ENCODE data around the gene TEX10. TPM values are rescaled to one million over a fixed set of nuclear protein-coding genes. Genes with fewer than 3 reads are reported as not detected.
A peak's percentile ranks its signal among the peaks of the same experiment; 100 is the strongest.
"Not testable (repeated sequence)": the region's sequence is repeated elsewhere in the genome, so short reads cannot be mapped to it uniquely, and the experiment has no call there.

TEX10 gene
- polyA plus RNA-seq, 10 donors = 20.4 to 29.0 (median 23.9) TPM

GRCh38 chr9:100352201-100352726 lies 478 bp downstream of the TEX10 start:
- peak in 2 of 3 donors; percentile 19 to 35 for DNase-seq

DNA sequence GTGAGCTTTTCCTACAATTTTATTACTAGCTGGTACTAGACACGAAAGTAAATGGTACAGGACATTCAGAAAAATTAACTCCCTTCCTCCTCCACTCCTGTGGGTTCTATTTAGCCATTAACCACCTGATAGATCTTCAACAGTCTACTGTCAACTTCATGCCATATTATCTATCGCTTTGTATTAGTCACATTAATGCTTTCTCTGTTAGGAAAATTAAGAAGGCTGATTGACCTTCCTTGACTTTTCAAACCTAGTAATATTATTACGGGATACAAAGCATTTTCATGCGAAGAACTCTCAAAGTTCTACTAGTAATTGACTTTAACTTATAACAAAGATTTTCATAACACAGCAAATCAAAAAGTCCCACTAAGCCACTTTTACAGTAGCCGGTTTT lies 1.2 kb downstream of the TEX10 start:
- DNase-seq = no peak

DNA sequence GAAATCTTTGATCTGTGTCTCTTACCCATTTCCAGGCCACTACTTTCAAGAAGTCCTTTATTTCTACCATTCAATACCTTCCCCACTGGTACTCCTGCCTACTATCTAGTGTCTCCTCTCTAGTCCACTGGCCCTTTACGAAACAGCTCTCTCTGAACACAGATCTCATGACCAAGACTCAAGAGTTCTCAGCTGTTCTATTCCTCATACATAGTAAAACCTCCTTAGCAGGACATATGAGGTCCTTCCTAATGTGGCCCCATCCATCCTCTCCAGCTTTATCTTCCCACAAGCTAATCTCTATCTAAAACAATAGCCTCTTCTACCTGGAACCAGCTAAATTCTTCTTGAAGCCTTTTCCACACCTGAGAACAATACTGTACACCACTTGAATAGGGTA lies 2.6 kb downstream of the TEX10 start:
- DNase-seq = no peak

- no peak for DNase-seq
Measured at GRCh38 chr9:100346836-100347235, 5.9 kb downstream of the TEX10 start.

DNA sequence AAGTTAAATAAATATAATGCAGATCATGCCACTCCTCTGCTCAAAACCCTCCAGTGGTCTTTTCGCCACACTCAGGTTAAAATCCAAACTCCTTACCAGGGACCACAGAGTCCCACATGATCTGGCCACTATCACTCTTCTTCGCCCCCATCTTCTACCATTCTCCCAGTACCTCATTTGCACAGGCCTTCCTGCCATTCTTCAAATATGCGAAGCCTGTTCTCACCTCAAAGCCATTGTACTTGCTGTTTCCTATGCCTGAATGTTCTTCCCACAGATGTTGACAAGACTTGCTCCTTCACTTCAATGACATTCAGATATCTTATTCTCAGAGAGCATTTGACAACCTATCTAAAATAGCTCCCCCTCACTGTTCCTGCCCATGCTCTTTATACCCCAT lies 10.9 kb downstream of the TEX10 start:
- no peak for DNase-seq

DNA sequence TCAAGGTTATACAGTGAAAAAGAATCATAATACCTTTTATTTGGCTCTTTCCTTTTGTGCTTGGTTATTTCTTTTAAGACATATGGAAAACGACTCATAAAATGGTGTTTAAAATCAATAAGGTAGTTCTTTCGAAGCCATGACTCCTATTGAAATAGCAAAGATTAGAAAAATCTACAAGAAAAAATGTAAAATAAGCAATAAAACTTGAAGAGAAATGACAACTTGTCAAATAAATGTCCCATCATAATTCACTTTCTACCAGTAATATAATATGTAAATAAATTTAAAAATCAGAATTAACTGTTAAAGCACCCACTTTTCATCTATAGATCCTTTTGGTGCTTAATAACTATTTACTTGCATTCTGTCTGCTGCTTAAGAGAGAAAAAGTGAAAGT lies 12.5 kb downstream of the TEX10 start:
- DNase-seq = no peak

DNA sequence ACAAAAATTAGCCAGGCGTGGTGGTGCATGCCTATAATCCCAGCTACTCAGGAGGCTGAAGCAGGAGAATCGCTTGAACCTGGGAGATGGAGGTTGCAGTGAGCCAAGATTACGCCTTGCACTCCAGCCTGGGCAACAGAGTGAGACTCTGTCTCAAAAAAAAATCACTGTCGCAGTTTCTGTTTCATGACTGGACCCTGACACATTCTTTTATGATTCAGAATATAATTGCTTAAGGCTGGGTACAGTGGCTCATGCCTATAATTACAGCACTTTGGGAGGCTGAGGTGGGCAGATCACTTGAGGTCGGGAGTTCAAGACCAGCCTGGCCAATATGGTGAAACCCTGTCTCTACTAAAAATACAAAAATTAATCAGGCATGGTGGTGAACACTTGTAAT lies 14.0 kb downstream of the TEX10 start:
- DNase-seq = not testable (repeated sequence)

- DNase-seq = peak; percentile 25 to 52 (median 26)
Measured at GRCh38 chr9:100324594-100325200, 28.0 kb downstream of the TEX10 start.

DNA sequence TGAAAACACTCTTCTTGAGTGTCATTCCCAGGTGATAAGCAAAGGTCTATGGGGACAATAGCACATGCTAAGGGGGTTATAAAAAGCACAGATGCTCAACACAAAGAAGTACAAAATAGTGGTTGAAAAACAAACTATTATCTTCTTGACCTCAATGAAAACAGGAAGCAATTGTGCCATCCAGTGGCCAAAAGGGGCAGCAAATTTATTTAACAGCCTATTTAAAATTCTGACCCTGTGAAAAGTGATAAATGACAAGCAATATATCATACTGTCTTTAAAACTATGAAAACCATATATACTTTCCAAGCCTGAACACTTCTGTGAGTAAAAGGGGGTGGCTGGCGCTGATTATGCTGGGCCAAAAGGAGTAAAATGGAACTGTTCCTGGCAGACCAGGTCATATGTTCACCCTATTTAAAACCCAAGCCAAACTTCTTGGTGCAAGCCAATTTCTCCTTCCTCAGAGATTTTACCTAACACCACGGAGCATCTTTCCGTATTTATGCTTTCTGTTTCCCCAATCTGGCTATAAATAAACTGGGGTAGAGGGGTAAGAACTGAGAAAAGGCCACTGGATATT lies 29.7 kb downstream of the TEX10 start:
- DNase-seq = peak; percentile 28 to 66 (median 35)

- DNase-seq = no peak
Measured at GRCh38 chr9:100317706-100318105, 35.0 kb downstream of the TEX10 start.

DNA sequence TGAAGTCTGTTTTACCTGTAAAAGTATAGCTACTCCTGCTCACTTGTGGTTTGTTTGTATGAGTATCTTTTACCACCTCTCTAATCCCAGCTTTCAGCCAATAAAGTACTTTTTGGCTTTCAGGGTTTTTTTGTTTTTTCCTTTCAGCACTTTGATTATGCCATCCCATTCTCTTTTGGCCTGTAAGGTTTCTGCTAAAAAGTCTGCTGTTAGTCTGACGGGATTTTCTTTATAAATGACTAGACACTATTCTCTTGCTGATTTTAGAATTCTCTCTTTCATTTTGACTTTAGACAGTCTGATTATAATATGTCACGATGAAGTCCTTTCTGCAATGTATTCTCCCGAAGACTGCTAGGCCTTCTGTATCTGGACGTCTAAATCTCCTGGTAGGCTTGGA lies 37.2 kb downstream of the TEX10 start:
- no peak for DNase-seq

DNA sequence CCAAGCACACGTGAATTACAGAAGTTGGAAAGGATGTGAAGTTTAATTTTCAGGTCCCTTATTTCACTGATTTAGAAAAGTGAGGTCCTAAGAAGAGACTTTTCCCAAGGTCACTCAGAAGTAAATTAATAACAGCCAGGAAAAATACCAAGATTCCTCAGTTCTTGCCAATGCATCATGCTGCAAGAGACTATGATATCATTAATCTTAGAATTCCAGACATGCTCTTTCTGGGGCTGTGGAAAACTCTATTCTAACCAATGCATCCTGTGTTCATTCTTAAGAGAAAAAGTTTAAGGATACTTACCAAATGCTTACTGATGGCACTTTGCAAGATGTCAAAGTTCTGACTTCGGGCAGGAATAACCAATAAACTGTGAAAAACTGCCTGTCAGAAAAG lies 42.8 kb downstream of the TEX10 start:
- no peak for DNase-seq

DNA sequence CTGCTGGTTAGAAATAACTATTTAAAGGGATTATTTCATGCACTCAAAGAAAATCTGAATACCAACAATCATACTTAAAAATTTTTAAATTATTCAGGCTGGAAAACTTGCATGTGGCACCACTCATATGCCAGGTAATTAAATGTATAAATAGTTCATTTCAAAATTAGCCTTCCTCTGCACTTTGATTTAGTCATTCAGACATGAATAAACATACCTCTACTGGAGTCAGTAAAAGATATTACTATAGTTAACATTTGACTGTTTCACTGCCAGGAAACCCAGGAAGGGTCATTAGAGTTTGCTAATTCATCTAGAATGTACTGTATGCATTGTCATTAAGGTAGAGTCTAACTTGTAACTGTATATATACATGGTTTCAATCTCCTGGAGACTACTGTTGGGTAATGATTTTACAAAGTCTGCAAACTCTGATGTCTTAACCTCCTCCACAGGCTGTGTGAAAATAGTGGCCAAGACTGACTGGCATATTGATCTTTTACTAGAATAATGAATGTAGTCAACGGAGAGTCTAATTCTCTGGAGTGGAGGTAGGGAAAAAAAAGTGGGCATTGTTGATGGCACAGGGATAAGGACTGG lies 43.7 kb downstream of the TEX10 start:
- no peak for DNase-seq

DNA sequence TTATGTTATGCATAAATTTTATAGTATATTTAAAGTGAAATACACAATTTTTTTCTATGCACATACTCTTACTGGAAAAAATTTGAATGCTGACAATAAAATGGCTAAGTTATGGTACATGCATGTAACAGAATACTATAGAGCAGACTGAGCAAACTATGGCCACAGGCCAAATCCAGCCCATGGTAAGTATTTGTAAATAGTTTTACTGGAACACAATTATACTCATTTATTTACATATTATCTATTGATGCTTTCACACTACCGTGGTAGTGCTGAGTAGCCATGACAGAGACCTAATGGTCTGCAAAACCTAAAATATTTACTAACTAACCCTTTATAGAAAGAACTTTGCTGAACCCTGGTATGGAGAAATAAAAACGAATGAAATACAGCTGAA lies 45.7 kb downstream of the TEX10 start:
- DNase-seq = no peak

DNA sequence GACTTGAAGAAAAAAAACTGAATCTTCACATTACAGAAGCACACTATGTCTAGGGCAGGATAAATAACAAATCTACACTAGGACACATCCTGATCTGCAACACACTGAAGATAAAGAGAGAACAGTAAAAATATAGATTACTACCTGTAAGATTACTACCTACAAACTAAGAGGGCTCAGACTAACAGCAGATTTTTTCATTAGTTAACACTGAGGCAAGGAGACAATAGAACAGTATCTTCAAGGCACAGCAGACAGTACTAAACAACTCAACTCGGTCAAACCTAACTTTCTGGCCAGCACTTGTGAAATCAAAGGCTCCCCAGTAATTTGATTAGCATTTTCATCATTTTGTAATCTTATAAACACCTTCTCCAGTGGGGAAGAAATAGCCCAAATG lies 46.5 kb downstream of the TEX10 start:
- DNase-seq = no peak

DNA sequence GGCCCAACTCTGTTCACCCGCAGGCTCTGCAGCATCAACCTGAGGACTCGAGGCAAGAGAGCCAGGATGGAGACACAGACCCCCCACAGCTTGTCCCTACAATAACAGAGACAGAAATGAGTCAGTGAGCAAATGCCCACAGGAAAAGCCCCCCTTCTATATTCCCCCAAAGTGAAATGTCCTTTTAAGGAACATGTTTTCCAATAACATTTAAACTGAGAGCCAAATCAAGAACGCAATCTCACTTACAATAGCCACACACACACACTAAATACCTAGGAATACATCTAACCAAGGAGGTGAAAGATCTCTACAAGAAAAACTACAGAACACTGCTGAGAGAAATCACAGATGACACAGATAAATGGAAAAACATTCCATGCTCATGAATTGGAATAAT lies 49.0 kb downstream of the TEX10 start:
- no peak for DNase-seq

GRCh38 chr9:100298378-100298777 lies 54.4 kb downstream of the TEX10 start:
- no peak for DNase-seq

- no peak for DNase-seq
Measured at GRCh38 chr9:100296407-100296806, 56.3 kb downstream of the TEX10 start.

- DNase-seq = no peak
Measured at GRCh38 chr9:100295240-100295639, 57.5 kb downstream of the TEX10 start.

- no peak for DNase-seq
Measured at GRCh38 chr9:100294806-100295205, 57.9 kb downstream of the TEX10 start.

GRCh38 chr9:100294341-100294740 lies 58.4 kb downstream of the TEX10 start:
- DNase-seq = no peak

DNA sequence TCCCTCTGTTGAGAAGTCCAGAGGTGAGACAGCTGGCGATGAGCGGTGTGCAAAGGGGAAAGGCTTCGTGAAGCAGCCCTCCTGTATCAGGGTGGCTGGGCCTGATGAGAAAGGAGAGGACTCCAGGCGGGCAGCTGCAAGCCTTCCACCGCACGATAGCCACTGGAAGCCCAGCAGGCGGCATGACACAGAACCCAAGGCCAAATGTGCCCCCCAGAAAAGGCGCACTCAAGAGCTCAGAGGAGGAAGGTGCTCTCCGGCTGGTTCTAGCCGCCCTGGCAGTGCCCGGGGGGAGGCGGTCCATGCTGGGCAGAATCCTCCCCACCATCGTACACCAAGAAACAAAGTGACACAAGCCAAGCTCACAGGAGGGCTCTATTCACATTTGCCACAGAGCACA lies 60.3 kb downstream of the TEX10 start:
- DNase-seq = no peak

GRCh38 chr9:100290714-100291113 lies 62.0 kb downstream of the TEX10 start:
- no peak for DNase-seq

DNA sequence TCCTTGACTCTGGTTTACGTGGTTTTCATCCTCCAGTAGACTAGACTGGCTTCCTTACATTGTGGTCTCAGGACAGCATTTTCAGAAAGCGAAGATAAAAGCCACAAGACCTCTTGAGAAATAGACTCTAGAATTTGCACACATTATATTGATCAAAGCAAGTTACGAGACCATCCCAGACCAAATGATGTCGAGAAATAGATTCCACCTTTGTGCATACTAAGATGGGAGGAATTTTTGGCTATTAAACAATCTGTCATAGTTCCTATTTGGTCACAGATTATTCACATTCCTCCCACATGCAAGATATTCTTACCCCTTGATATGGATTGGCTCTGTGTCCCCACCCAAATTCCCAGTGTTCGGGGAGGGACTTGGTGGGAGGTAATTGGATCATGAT lies 65.6 kb downstream of the TEX10 start:
- DNase-seq = no peak

Measured in muscle of back (tissue), 11 donors.